M059J (cell line): ENCODE measurements around the gene HTR1E. TPM values are rescaled to one million over a fixed set of nuclear protein-coding genes. Genes with fewer than 3 reads are reported as not detected.
"Not testable (repeated sequence)": the region's sequence is repeated elsewhere in the genome, so short reads cannot be mapped to it uniquely, and the experiment has no call there.

Source experiments
- DNase-seq: peaks from one replicate; pipeline ENCODE4 v3.0.0-alpha.2; 2012; ENCODE audit warnings: low read depth
- total RNA-seq: library from RNA; depleted of rRNA; stranded (reverse); fragments of >200 nt; shearing (Covaris generic); gene quantifications from 2 replicates; pipeline ENCODE4 v1.2.3, GENCODE V29; 2014; rRNA removed

HTR1E gene
- total RNA-seq, 1 experiment from 2014 or later, result not detected

DNA sequence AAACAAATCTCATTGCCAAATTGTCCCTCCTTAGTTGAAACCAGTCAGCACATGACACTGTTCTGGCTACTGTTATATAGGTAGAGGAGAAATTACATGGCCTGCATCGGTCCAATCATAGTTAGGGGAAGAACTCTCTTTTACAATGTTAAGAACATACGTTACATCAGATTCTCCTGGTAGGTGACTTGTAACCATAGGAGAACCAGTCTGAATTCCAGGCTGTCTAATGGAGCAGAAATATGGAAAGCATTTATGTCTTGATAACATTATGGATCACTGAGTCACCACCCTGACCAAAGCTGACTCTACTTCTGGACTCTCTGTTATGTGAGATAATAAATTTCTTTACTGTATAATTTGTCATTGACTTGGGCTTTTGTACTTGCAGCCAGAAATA, 40.9 kb downstream of the HTR1E start:
- no peak for DNase-seq

DNA sequence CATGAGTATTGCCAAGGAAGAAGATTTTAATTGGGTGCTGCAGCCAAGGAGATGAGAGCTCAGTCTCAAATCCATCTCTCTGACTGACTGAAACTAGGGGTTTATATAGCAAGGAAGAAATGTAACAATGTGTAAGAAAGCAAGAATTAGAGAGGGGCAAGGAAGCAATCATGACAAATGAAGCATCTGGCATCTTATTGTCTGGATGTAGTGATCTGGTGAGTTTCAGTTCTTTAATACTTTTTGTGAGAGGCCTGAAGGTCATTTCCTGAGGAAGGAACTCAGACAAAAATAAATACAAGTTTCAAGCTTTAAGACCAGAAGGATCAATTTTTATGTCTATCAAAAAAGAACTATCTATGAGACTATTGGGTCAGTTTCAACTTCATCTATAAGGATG, 64.2 kb downstream of the HTR1E start:
- DNase-seq, result no peak

DNA sequence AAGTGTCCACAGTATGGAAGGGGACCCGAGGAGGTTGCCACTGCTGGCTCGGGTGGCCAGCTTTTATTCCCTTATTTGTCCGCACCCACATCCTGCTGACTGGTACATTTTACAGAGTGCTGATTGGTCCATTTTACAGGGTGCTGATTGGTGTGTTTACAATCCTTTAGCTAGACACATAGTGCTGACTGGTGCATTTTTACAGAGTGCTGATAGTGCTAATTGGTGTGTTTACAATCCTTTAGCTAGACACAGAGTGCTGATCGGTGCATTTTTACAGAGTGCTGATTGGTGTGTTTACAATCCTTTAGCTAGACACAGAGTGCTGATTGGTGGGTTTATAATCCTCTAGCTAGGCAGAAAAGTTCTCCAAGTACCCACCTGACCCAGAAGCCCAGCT, 65.1 kb downstream of the HTR1E start:
- DNase-seq, result not testable (repeated sequence)

DNA sequence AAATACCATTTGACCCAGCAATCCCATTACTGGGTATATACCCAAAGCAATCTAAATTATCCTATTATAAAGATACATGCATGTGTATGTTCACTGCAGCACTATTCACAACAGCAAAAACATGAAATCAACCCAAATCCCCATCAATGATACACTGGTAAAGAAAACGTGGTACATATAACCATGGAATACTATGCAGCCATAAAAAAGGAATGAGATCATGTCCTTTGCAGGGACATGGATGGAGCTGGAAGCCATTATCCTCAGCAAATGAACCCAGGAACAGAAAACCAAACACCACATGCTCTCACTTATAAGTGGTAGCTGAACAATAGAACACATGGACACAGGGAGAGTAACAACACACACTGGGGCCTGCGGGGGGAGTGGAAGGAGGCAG, 69.2 kb downstream of the HTR1E start:
- DNase-seq, result not testable (repeated sequence)

DNA sequence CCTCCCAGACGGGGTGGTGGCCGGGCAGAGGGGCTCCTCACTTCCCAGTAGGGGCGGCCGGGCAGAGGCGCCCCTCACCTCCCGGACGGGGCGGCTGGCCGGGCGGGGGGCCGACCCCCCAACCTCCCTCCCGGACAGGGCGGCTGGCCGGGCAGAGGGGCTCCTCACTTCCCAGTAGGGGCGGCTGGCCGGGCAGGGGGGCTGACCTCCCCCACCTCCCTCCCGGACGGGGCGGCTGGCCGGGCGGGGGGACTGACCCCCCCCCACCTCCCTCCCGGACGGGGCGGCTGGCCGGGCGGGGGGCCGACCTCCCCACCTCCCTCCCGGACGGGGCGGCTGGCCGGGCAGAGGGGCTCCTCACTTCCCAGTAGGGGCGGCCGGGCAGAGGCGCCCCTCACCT, 72.3 kb downstream of the HTR1E start:
- not testable (repeated sequence) for DNase-seq

DNA sequence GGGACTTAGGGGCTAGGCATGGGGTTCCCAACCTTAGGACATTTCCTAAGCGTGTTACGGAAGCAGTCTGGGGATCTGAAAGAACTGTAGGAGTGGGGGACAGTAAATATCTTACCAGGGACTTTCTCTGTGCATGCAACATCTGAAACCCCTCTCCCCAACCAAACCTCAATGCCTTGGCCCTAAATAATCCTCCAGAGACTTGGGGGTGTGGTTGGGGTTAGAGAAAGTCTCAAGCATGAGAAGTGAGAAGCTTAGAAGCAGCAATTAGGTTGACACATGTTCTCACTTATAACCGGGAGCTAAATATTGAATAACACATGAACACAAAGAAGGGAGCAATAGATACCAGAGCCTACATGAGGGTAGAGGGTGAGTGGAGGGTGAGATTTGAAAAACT, 74.7 kb downstream of the HTR1E start:
- no peak for DNase-seq

DNA sequence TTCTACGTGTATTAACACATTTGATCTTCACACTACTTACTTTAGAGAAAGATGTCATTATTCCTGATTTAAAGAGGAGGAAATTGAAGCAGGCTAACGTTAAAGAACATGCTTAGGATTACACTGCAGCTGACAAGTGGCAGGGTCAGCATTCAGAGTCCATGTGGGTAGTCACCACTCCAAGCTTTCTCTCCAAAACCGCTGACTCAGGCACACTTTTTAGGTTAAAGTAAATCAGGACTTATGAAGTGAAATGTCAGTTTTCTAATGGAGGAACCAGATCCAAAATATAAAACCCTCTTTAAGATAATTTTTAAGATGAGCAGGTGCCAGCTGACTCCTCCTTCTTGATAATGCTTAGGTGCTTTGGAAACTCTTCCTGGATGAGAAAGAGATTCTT, 75.4 kb downstream of the HTR1E start:
- DNase-seq, result no peak

DNA sequence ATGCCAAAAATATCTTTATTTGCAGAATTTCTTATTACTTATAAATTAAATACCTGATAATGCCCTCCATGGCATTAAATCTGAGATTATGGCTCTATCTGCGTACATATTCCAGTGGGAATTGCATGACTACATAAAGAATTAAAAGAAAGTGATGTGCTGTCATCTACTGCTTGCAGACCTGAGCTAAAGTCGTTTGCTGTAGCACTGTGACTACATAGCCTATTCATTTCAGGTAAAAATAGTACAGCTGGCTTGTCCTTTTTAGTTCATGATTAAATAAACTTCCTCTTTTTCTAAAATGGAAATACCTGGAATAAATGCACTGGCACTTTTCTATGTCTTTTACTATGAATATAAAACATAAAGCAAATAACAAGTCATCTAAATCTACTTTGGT, 79.4 kb downstream of the HTR1E start:
- no peak for DNase-seq

DNA sequence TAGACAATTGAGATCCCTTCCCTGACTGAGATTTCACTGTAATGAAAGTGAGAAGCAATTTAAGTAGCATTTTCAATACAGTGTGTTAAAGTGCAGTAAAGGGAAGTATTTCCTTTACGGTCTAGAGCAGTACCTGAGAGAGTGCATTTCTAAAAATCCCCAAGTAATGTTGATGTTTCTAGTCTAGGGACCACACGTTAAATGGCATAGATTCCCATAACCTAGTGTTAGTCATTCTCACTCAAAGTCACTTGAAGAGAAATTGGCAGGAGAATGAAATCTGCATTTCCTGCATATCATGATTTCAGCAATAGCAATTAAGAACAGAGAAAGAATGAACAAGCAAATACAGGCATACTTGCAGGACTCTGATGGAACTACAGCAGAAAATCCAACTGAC, 89.7 kb downstream of the HTR1E start:
- no peak for DNase-seq

DNA sequence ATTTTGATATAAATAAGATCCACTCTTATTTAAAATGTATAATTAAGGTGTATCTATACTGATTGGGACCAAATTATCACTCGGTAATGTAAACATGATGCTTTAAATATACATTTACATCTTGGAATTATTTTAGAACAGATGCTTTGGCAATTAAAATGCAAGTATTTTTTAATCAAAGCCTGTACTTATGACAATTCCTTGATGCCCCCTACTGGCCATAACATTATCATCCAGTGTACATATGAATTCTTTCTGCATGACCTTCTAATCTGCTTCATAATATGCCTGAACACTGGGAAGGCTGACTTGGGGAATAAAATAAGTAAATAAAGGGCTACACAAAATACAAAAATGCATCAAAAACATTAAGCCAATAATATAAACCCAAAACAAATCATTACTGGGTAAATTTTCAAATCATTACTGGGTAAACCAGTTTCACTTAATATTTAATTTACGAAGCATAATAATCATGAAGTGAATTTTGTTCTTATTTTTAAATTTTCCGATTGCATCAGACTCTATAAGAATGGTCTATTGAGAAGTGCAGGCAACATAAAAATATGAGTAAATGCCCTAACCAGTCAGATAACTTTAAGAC, 92.5 kb downstream of the HTR1E start:
- DNase-seq, result peak; percentile 38

DNA sequence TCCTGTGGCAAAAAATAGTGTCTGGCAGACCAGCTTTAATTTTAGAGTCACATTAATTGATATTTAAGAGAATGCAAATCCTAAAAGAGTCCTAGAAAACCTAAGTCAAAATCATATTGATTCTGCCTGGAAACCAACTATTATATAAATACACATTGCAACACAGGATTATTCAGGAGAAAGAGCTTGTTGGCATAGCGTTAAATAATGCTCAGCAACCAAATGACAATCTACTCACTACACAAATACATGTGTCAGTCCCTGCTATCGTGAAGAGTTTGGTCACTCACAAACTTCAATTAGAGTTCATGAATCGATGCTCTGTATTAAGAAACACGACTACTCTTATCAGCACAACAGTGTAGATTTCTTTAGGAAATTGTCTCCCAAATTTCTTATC, 103.4 kb downstream of the HTR1E start:
- no peak for DNase-seq

DNA sequence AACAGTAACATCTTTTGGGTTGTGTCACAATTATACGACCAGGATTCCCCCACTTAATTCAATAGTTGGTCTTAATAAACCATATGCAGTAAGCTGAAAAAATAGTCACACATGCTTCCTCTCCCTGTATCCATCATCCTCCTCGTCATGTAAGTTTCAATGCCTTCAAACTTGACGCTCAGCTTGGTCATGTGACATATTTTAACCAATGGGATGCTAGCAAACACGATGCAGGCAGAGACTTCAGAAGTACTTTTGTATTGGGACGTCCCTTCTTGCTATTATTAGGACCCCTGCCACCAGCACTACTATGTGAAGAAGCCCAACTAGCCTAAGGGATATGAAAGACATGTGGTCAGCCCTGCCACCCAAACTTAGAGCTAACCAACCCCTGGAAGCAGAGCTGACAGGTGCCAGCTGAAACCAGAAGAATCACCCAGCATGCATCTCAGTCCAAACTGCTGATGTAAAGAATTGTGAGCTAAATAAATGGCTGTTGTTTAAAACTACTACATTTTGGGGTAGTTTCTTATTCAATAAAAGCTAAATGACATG, 108.3 kb downstream of the HTR1E start:
- DNase-seq, result no peak

DNA sequence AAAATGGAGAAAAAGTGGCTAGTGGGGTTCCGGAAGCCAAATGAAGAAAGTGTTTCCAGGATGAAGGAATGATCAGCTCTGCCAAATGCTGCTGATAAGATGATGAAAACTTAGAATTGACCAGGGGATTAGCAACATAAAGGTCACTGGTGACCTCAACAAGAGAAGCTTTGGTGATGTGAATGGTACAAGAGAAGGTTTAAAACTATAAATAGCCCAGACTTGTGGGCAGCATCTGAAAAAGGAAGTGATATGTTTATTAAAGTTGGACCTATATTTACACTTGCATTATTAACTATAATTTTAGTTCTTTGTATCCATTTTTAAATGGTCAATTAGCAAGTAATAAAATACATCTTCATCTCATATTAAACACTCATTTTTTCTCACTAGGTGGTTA, 112.5 kb downstream of the HTR1E start:
- DNase-seq, result no peak

DNA sequence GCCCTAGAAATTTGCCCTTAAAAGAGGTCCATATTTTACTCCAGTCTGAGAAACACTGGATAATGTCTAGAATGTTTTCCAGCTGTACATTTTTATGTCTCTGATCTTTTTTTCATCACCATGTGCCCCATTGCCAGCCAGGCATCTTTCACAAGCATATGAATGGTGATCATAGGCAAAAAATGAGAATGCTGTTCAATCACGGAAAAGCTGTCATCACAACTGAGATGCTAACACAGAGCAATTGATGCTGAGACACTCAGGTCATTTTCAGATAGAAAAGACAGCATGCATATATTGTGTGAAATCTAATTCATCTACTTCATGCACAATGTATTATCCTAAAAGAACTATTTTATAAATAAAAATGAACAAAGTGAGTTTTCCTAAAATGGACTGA, 116.0 kb downstream of the HTR1E start:
- DNase-seq, result no peak

DNA sequence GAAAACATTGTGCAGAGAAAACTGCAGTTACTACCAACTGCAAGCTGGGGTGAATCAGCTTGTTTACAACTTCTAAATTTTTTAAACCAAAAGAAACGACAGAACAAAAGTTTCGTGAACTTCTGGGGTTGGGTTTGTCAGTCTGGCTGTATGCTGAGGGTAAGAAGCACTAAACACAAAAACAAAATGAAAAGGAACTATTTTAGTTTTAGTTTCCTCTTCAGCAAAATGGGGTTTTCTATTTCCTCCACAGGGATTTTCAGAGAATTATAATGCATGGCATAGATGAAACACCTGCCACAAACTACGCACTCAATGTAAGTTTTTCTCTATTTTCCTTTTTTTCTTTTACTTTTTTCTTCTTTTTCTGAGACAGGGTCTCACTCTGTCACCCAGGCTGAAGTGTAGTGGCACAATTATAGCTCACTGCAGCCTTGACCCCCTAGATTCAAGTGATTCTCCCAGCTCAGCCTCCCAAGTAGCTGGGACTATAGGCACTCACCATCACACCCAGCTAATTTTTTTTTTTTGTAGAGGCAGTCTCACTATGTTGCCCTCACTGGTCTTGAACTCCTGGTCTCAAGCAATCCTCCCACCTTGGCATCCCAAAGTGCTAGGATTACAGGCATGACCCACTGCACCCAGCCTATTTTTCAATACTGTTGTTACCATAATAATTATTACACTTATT, 117.0 kb downstream of the HTR1E start:
- DNase-seq, result no peak

DNA sequence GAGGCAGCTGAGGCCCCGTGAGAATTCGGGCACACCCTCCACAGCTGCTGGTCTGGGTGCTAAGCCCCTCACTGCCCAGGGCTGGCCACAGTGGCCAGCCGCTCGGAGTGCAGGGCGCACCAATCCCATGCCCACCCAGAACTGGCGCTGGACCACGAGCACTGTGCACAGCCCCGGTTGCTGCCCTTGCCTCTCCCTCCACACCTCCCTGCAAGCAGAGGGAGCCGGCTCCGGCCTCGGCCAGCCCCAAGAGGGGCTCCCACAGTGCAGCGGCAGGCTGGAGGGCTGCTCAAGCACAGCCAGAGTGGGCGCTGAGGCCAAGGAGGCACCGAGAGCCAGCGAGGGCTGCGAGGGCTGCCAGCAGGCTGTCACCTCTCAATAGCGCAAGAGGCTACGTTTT, 122.6 kb downstream of the HTR1E start:
- DNase-seq, result no peak

DNA sequence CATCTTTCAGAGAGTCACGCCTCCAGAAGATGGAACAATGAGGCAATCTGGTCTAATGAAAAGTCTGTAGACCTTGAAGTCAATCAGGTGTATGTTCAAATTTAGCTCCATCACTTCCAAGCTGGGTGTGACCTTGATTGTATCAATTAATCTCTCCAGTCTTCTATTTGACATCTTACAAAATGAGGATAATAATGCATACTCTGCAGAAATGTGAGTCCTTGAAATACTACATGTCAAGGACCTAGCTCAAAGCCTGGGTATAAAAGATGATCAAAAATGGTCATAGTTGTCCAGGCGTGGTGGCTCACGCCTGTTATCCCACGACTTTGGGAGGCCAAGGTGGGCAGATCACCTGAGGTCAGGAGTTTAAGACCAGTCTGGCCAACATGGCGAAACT, 127.8 kb downstream of the HTR1E start:
- DNase-seq, result no peak

Other genes starting within 250 kb of the HTR1E start
- gene CGA, start 157.6 kb downstream of the HTR1E start, total RNA-seq, result 22.8 and 26.6 TPM in 2 replicates
- 10.0 and 11.1 TPM in 2 replicates for gene ZNF292, start 218.0 kb downstream of the HTR1E start, total RNA-seq